Gastroesophageal sphincter (tissue), 2 donors: ENCODE measurements around the gene TPP1.

Source experiments
- POLR2A ChIP-seq, 2 donors: fragments of 450-650 bp; IDR thresholded peaks; one replicate each; pipeline ENCODE4 v1.6.1; 2017; ENCODE audit warnings: antibody characterized with exemption in 2 of 2, mild to moderate bottlenecking in 2 of 2, moderate library complexity in 1 of 2
- POLR2AphosphoS5 ChIP-seq: sonication (generic); formaldehyde crosslinking; IDR thresholded peaks from one replicate; pipeline ENCODE4 v1.6.1; 2017; ENCODE audit warnings: antibody characterized with exemption

DNA sequence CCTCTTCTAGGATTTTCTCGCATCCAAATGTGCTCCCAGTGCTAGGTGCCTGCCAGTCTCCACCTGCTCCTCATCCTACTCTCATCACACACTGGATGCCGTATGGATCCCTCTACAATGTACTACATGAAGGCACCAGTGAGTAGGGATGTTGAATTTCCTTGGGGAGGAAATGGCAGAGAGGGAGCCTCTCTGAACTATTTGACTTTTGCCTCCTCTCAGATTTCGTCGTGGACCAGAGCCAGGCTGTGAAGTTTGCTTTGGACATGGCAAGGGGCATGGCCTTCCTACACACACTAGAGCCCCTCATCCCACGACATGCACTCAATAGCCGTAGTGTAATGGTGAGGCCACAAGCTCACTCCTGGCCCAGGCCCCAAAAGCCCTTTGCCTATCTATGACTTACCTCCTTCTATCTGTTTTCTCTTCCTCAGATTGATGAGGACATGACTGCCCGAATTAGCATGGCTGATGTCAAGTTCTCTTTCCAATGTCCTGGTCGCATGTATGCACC lies 9.7 kb downstream of the TPP1 start:
- TF ChIP-seq POLR2AphosphoS5 = no peak
- no peak for TF ChIP-seq POLR2A (IDR thresholded peaks at IDR 0.05)
